ENCODE results near the gene NID1.

DNA sequence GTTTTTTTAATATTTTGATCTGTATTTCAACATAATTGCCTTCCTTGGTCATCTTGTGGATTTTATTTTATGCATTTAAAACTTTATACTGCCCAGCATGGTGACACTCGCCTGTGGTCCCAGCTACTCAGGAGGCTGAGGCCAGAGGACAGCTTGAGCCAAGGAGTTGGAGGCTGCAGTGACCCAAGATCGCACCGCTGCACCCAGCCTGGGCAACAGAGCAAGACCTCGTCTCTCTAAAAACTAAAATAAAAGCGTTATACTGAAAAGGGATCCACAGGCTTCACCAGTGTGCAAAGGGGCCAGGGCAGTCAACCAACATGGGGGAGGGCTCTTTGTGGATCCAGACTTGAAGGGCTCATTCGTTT, 1.4 kb downstream of the NID1 start:
- TF ChIP-seq, protein P1, sequence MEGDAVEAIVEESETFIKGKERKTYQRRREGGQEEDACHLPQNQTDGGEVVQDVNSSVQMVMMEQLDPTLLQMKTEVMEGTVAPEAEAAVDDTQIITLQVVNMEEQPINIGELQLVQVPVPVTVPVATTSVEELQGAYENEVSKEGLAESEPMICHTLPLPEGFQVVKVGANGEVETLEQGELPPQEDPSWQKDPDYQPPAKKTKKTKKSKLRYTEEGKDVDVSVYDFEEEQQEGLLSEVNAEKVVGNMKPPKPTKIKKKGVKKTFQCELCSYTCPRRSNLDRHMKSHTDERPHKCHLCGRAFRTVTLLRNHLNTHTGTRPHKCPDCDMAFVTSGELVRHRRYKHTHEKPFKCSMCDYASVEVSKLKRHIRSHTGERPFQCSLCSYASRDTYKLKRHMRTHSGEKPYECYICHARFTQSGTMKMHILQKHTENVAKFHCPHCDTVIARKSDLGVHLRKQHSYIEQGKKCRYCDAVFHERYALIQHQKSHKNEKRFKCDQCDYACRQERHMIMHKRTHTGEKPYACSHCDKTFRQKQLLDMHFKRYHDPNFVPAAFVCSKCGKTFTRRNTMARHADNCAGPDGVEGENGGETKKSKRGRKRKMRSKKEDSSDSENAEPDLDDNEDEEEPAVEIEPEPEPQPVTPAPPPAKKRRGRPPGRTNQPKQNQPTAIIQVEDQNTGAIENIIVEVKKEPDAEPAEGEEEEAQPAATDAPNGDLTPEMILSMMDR (IDR thresholded peaks at IDR 0.05): no peak
- TF ChIP-seq EZH2 (IDR thresholded peaks at IDR 0.05): no peak
